HG02588 (cell line): Measurements from ENCODE around the gene TRDMT1.

Experiments used
- ATAC-seq: cut with Tn5 transposase; IDR thresholded peaks from one replicate; pipeline ENCODE4 v1.9.1; 2021; ENCODE audit warnings: mild to moderate bottlenecking, moderate library complexity; ENCODE audit not compliant: unreplicated experiment

Gene TRDMT1

DNA sequence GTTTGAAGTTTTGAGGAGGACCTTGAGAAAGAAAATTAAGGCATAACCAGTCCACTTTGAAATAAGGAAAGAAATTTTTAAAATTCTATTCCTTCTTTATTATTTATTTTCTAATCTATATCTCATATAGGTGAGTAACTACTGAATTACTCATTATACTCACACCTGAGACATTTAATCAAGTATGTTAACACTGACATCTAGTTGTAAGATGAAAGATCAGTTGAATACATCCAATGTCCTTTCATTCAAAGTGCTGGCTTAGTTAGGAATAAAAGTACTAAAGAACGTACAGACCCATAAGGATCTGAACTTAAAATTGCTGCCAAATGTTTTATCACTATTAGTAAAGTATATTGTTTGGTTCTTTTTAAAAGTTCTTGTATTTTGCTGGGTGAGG lies 23.5 kb downstream of the TRDMT1 start:
- ATAC-seq: no peak

DNA sequence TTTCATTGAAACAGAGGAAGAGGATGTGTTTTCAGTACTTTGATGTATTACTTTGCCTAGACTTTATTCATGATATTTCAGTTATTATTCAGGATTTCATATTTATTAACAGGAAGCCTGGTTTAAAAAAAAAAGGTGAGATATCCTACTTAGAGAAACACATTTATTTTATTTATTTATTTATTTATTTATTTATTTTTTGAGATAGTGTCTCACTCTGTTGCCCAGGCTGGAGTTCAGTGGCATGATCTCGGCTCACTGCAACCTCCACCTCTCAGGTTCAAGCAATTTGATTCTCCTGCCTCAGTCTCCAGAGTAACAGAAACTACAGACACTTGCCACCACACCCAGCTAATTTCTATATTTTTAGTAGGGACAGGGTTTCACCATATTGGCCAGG lies 24.5 kb downstream of the TRDMT1 start:
- ATAC-seq: no peak

DNA sequence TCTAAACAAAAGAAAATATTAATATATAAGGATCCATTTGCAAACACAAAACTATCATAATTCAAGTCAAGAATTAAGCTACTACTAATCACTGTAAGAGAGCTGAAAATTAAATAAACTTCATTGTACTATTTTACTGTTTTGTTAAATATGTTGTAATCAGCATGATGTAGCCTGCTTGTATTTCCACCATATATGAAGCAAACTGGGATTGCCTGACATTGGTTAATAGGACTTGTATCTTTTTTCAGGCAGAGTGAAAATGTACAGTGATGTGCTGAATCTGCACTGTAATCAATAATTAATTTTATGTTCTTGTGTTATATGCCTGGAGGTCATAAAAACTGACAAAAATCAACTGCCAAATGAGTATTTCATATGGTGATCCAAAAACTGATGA lies 25.4 kb downstream of the TRDMT1 start:
- ATAC-seq: no peak

DNA sequence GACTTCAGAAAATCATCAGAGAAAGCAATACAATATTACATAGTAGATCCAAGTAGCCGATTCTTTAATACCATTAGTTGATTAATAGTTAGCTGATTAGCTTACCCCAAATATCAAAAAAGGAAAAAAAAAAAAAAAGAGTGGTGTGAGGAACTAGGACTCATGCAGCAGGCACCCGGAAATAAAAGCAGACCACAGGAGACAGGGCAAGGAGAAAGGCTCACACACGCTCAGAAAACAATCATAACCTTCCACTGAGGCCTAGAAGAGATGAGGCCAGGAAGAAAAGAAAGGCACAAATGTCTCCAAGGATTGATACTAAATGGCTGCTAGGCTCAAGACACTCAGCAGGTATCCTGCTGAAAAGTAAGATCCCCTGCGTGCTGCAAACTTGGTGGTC lies 25.9 kb downstream of the TRDMT1 start:
- ATAC-seq: no peak

DNA sequence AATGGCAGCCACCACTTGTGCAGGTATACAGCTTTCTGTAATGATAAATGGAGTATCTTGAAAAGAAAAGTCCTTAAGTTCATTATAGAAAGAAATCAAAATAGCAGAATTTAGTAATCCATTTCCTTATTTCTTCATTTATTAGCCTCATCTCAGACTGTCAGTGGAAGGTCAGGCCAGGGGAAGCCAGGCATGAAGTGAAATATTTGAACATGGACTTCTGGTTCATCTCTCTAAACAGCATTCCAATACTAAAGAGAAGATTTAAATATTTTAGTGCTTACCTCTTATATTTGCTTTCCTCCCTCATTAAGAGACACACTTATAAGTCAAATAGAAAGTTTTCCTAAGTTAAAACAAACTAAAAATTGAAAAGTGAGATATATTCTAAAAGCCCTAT lies 26.8 kb downstream of the TRDMT1 start:
- no peak for ATAC-seq

DNA sequence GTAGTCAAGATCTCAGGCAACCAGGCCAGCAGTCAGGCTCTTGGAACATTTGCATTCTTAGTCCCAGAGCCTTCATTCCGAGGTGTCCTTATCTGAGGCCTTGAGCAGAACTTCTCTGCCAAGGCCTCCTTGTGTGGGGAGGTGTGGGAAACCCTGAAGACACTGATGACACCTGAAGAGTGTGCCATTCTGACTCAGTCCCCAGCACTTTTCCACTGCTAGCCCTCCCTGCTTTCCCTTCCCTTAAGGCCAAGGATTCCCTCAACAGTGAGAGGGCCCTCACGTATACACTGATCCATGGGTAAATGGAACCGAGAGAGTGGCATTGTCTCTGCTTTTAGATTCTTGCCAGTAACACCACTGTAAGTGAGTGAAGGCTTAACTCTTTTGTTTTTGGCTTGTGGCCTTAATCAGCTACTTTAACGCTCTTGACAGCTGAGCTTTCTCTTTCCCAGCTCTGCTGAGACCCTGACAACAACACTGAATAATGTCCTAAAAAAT lies 30.3 kb downstream of the TRDMT1 start:
- no peak for ATAC-seq

DNA sequence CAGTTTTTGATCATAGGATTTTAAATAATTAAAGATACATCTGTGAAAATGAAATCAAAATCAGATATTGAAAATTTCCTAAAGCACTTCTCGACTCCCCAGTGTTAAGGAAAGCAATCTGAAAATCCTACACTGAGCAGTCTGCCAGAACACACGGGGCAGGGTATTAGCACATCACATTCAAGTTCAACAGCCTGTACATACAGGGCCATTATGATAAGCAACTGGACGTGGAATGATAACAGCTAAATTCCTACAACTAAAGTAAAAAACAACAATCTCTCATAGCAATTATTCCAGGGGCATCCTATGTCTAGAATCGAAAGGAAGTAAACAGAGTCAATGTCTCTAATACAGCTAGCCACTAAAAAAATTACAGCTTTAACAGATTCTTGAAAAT lies 31.7 kb downstream of the TRDMT1 start:
- no peak for ATAC-seq

DNA sequence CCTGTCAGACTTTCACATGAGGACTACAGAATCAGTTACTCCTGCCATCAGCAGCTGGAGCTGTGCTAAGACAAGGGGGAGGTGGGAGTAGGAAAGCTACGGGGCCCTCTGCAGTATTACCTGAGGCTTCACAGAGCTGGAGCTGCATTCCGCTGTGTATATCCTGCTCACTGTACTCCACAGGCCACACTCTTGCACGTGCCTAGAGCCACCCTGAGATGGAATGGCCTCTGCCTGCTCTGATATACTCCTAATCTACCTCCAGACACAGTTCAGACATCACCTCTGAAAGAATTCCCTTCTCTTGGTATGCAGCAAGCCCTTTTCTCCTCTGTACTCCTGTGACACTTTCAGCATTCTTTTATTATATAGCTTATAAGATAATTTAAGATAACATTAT lies 34.8 kb downstream of the TRDMT1 start:
- no peak for ATAC-seq

DNA sequence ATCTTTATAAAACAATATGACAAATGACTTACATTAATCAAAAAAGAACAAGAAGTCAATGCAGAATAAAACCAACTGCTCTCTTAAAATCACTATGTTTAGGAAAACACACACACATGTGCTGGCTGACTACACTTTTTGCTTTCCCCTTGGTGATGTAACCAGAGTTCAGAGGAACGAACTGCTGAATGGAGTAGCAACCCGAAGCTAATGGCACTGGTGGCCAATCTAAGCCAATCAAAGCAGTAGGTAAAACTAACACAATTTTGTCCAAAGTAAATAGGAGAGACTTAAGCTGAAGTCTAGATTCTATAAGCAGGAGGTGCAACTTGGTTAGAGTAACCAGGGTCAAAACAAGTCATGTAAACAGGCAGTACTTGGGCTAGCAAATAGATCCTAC lies 38.6 kb downstream of the TRDMT1 start:
- no peak for ATAC-seq

DNA sequence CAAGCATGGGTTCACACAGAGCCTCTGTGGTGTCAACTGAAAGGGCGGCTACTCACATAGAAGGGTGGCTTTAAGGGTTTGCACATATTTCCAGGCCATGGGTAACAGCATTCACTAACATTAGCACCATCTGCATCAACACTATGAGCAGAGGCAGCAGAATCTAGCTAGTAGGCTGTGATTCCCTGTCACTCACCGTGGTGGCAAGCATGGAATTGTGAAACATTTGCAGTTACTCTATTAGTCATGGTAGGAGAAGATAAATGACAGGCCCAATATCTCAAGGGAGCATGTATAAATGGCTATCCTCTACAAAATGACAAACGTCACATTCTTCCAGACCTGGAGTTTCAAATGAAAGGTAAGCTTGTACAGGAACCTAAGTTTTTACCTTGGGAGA lies 39.7 kb downstream of the TRDMT1 start:
- no peak for ATAC-seq

DNA sequence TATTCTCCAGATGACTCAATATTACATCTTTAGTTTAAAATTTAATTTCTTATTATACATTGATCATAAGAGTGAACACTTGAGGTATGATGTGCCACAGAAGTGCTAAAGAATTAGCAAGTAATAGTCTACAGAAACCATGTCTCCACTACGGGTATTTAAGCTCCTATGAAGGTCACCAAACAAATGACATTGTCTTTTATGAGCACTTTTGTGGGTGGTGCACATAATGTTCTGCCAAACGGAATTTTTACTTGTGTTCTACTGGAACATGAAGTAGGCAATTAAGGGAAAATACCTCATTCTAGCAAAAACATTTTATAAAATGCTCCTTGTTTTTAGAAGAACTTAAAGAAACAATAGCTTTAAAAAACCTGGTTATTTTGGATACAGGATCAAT lies 44.4 kb downstream of the TRDMT1 start:
- no peak for ATAC-seq

DNA sequence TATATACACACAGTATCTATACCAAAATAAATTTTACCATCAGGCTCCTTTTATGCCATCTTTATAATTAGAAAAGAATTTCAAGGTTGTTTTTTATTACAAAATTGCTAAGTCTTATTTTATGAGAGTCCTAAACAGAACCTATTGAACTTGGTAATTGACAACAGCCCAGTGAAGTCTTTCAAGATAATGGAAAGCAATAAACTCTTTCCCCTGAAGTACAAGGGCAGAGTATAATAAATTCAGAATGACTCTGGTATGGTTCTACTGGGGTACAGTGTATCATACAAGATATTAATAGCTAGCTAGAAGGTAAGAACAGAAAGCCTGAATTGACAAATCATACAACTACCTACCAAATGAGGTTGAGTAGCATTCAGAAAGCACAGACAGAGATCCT lies 45.6 kb downstream of the TRDMT1 start:
- ATAC-seq: no peak

DNA sequence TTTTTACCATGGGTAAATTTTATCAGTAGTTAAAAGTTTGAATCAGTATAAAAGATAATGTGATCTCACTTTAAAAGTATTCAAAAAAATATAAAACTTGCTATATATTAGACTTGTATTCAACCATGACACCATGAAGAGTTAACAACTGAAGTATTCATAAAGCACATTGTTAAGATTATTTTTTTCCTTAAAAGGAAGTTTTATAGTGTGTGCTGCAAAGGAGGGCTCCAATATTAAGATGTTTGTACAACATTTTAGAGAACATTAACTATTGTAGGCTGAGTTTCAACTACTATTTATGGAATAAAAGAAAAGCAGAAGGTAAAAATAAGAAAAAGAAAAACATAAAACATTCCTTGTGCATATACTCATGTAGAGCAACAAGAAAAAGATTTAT lies 47.4 kb downstream of the TRDMT1 start:
- no peak for ATAC-seq

DNA sequence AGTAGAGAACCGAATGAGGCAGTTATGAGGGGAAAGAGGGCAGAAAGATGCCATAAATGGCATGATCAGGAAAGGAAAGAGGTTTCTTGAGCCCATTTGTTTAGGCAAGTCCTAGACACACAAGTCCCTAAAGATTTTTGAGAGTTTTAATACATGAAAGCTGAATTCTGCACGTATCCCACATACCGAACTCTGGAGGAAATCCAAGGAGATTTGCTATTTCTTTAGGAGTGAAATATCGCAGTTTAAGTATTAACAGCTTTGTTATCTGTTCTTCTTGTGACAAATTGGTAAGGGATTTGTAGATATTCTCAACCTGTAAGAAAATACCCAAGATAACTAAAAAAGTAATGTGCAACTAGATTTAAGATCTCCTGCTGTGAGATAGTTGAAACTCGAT lies 48.2 kb downstream of the TRDMT1 start:
- ATAC-seq: no peak

DNA sequence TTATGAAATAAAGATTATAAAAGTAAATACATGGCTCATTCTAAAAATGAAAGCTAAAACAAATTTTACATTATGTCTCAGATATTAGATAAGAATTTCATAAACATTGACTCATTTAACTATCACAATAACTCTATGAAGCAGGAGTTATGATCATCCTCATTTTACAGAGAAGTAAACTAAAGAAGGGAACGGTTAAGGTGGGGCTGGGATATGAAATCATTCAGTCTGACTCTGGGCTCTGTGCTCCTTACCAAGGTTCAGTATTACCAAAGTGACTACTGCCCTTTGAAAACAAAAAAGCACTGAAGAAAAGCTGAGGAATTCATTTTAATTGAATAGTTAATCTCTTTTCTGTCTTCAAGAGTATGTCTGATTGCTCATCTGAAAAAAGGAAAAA lies 49.8 kb downstream of the TRDMT1 start:
- no peak for ATAC-seq

DNA sequence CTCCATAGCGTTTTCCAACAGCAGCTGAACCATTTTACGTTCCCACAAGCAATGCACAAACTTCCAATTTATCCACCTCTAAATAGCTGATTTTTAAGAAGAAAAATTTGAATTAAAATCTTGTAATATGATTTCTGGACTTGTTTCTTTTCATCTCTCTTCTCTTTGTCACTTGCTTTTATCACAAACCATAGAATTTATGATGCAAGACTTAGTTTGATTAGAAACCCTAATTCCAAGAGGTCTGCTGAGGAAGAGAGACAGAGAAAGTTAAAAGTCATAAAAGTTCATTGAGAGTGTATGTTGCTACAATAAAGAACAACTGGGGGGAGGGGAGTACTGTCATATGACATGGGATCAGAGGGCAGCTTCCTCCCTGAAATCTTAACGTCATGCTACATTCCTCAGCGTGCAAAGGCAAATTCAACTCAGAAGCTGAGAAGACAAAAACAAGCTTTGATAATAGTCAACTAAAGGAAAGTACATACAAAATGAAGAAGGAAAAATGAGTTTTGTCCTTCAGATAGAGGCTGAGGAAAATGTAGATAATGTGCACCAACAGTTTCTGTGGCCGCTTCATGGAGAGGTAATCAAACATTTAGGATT lies 53.5 kb downstream of the TRDMT1 start:
- ATAC-seq: no peak

DNA sequence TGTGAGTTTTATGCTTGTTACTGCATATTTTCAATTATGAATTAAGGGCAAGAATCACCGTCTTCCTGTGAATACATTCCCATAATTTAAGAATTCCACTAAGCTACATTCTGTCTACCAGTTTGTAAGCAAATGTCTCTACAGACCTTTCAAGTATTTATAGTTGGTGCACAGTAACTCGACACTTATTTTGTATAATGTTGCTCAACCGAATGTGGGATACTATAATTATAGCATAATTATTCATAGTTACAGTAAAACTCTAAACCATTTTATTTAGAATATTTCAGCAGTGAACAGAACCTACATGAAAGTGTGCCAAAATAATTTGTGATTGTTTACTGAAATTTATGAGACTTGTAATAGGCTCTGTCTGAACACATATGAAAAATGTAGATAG lies 54.6 kb downstream of the TRDMT1 start:
- no peak for ATAC-seq

DNA sequence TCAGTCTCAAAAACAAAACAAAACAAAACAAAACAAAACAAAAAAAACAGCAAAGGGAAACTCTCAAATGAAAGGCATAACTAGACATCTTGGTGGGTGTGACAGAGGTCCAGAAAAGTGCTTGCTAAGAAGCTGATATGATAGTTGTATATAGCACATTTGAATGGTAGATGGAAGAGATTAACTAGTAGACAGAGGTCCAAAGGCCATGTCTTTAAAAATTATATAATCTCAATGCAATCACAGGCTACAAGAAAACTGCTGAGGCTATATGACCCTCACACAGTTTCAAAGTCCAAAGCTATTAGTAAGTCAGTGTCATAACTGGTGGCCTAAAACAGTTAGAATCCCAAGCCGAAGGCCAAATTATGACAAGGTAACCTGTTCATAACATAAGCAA lies 56.2 kb downstream of the TRDMT1 start:
- no peak for ATAC-seq

DNA sequence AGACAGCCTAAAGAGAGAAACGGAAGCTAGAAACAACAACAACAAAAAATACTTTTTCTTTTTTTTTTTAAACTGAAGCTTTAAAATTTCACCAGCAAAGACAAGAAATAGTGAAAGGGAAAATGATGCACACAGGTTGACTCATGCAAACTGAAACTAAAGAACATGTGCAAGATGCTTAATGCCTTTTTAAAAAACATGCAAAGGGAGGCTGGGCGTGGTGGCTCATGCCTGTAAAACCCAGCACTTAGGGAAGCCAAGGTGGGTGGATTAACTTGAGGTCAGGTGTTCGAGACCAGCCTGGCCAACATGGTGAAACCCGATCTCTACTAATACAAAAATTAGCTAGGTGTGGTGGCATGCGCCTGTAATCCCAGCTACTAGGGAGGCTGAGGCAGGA lies 56.7 kb downstream of the TRDMT1 start:
- peak; percentile 65 for ATAC-seq

DNA sequence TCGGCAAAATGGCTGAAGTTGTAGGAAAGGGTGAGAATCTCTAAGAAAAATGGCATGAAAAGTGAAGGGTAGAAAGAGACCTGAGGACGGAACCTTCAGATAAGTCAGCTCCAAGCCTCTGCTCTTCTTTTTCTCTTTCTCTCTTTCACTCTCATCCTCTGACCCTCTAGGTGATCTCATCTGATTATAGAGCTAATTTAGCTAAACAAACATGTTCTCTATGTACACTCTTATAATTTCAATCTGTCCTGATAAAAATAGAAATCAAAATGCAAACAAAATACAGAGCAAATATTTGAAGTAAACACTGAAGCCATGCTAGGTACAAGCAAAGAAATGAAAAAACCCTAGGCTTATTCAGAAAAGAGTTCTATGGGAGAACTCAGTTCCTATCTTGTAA lies 57.4 kb downstream of the TRDMT1 start:
- no peak for ATAC-seq

DNA sequence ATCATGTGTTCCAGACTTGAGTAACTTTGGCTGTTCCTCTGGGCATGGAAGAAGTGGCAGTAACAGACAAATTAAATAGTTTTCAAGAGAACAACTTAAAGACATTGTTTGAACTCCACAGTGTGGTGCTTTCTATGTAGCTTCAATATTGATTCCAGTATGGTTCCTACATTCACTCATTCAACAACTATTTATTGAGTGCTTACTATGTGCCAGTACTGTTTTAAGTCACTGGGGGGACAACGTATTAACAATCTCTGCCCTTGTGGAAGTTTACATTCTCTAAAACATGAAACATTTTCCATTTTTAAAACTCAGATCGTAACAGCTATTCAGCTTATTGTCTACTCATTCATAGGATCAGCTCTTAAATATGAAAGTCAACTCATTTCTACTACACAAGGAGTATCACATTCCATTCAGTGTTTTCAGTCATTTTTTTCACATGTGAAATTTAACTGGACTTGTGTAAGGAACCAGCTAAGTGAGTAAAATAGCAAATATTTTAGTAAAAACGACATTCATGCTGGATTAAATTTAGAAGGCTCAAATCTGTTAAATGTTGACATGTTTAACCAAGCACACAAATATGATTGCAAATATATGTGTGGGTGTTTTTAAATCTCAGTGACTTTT lies 58.3 kb downstream of the TRDMT1 start:
- no peak for ATAC-seq

DNA sequence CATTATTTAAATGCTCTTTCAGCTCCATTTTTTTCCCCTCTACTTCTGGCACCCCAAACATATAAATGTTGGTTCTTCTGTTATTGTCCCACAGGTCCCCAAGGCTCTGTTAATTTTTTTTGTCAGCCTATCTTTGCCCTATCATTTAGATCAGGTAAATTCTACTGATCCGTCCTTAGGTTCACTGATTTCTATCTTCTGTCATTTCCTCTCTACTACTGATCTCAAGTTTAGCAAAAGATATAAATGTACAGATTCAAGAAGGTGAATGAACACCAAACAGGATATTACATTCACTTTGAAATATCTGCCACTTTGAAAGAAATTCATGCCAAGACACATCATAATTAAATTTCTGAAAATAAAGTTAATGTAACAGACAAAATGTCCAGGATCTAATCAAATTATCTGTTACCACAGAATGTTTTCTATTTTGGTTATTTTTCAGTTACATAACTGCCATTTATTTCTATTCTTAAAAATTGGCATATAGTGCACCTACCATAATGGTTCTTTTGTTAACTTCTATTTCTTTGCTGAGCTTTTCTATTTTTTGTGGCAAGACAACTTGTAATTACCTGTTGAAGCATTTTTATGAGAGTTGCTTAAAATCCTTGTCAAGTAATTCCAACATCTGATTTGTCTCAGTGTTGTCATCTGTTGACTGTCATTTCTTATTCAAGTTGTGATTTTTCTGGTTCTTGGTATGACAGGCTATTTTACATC lies 59.8 kb downstream of the TRDMT1 start:
- ATAC-seq: no peak
